ENCODE results near the gene ARHGAP10. TPM values are rescaled to one million over a fixed set of nuclear protein-coding genes. Genes with fewer than 3 reads are reported as not detected.
A peak's percentile ranks its signal among the peaks of the same experiment; 100 is the strongest.

ARHGAP10 gene
- total RNA-seq, 1 donor from 2014 or later, result 9.1 TPM

DNA sequence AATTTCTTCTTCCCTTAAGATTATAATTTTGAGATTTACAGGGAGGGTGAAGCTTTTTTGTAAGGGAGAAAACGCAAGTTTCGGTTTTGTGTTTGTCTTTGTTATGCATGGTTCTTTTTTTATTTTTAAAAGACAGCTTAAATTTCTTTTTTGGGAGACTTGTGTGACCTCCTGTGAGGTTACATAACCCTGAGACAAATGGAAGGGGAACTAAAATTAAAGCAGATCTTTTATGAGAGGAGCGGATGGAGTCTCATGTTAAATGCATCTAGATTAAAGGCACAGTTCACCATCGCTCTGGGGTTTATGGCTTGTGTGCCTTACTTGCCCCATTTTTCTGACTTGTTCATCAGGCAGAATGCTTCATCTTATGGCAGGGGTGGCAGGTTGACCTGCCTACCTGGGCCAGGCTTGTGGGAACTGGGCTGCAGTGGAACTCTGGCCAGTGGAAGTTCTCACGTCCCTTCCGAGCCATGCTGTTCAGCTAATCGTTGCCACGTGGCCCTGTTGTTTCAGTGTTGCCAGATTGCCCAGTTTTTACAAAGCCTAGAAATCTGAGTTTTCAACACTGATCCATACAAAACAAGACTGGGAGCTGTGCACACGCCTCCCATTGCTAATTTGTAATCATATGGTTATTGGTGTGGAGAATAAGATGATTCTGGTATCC, 291.8 kb downstream of the ARHGAP10 start:
- DNase-seq (ENCODE audit: low read depth in 2 of 2), result no peak

GRCh38 chr4:148025981-148026380, 294.1 kb downstream of the ARHGAP10 start:
- no peak for DNase-seq (ENCODE audit: low read depth in 2 of 2)

GRCh38 chr4:148027201-148027600, 295.3 kb downstream of the ARHGAP10 start:
- no peak for DNase-seq (ENCODE audit: low read depth in 2 of 2)

- no peak for DNase-seq (ENCODE audit: low read depth in 2 of 2)
Measured at GRCh38 chr4:148029781-148030180, 297.9 kb downstream of the ARHGAP10 start.

- no peak for DNase-seq (ENCODE audit: low read depth in 2 of 2)
Measured at GRCh38 chr4:148030193-148030873, 298.4 kb downstream of the ARHGAP10 start.

DNA sequence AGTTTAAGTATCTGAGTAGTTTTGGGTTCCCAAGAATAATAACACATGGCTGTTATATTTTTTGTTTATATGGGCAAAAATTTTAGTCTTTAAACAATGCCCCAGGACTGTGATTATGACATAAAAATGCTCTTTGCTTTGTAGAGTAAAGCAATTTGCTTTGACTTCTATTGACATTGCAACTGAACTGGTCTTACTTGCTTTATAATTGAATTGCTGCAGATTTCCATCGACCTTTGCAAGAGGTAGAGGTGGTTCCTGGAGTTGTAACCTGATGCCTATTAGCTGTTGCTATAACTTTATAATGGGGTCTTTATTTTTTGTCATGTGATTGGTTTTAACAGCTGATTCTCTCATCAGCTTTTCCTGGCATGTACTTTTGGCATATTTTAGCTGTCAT, 302.9 kb downstream of the ARHGAP10 start:
- DNase-seq (ENCODE audit: low read depth in 2 of 2), result no peak

GRCh38 chr4:148041606-148042329, 309.9 kb downstream of the ARHGAP10 start:
- DNase-seq (ENCODE audit: low read depth in 2 of 2), result no peak

GRCh38 chr4:148044089-148044911, 312.4 kb downstream of the ARHGAP10 start:
- DNase-seq (ENCODE audit: low read depth in 2 of 2), result peak in 1 of 2 donors; percentile 5

GRCh38 chr4:148044912-148045352, 313.0 kb downstream of the ARHGAP10 start:
- DNase-seq (ENCODE audit: low read depth in 2 of 2), result peak in 1 of 2 donors; percentile 26

GRCh38 chr4:148048598-148048997, 316.7 kb downstream of the ARHGAP10 start:
- no peak for DNase-seq (ENCODE audit: low read depth in 2 of 2)

DNA sequence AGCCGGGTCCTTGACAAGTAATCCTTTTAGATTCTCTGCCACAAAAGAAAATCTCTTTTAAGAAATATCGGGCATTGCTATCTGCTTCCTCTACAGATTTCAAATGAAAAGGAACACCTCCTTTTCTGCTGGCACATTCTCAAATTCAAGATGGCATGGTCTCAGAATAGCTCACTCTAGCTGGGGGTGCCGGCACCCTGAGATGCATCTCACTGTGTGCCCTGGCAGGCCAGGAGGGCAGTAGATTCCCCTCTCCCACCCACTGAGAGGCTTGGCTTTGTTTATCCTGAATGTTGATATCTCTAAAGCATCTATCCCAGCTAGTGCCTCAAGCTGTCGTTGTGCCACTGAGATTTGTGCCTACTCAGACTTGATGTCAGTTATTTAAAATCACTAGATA, 319.5 kb downstream of the ARHGAP10 start:
- no peak for DNase-seq (ENCODE audit: low read depth in 2 of 2)

GRCh38 chr4:148052448-148052847, 320.6 kb downstream of the ARHGAP10 start:
- no peak for DNase-seq (ENCODE audit: low read depth in 2 of 2)

- DNase-seq (ENCODE audit: low read depth in 2 of 2), result no peak
Measured at GRCh38 chr4:148053298-148054003, 321.6 kb downstream of the ARHGAP10 start.

- no peak for DNase-seq (ENCODE audit: low read depth in 2 of 2)
Measured at GRCh38 chr4:148054275-148054674, 322.4 kb downstream of the ARHGAP10 start.

DNA sequence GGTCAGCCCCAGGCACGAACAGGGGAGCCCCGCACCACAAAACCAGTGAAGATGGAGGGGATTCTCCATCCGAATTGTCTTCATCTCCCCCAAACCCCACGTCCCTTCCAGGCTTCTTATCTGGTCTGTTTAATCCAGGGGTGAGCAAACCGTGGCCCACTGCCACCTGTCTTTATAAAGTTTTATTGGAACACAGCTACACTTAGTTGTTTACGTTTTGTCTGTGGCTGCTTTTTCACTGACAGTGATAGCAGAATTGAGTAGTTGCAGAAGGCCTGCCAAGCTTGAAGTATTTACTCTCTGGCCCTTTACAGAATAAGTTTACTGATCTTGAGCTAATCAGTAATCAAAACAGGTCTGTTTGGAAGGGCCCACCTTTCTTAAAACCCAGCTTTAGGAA, 324.0 kb downstream of the ARHGAP10 start:
- no peak for DNase-seq (ENCODE audit: low read depth in 2 of 2)

DNA sequence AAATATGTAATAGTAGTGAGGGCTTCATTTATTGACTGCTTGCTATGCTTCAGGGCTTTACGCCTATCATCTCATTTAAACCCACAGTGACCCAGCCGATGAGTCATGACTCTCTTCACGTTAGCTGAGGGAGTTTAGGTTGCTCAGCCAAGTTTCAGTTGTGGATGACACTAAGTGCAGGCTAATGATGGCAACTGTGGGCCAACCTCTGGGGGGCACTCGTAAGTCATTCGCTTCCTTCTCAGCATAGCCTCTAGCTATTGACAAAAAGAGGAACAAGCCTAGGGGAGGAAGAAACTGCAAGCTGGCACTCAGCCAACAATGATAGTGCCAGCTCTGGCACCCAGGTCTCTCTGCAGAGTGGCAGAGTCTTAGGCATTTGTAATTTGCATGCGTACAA, 325.0 kb downstream of the ARHGAP10 start:
- DNase-seq (ENCODE audit: low read depth in 2 of 2), result peak in 1 of 2 donors; percentile 36

GRCh38 chr4:148057516-148057915, 325.6 kb downstream of the ARHGAP10 start:
- DNase-seq (ENCODE audit: low read depth in 2 of 2), result no peak

GRCh38 chr4:148057984-148058859, 326.3 kb downstream of the ARHGAP10 start:
- DNase-seq (ENCODE audit: low read depth in 2 of 2), result no peak

GRCh38 chr4:148059617-148060180, 327.8 kb downstream of the ARHGAP10 start:
- no peak for DNase-seq (ENCODE audit: low read depth in 2 of 2)

Data from dermis microvascular lymphatic vessel endothelial cell (primary cell).